MCF 10A (cell line): ENCODE measurements around the gene BCAT1. TPM values are rescaled to one million over a fixed set of nuclear protein-coding genes. Genes with fewer than 3 reads are reported as not detected.

ENCODE experiments used
- BruUV-seq: library from RNA; stranded (reverse); fragments of 400-500 nt; replicated peaks from 2 replicates; lab custom pipeline; 2021; lab: Mats Ljungman, UMichigan
- CTCF ChIA-PET: fragments of 300-600 bp; sonication (Branson Sonifier 250); formaldehyde crosslinking; extraction: SDS; loops from one replicate; lab custom pipeline; 2021; ENCODE audit warnings: antibody characterized with exemption, inconsistent platforms; lab: Yijun Ruan, JAX
- POLR2A ChIA-PET: fragments of 300-600, 350-650 bp; sonication (Branson Sonifier 250); formaldehyde crosslinking; extraction: SDS; loops from one replicate; lab custom pipeline; 2020; ENCODE audit warnings: antibody characterized with exemption, inconsistent platforms; lab: Yijun Ruan, JAX
- DNase-seq: peaks from one replicate; pipeline ENCODE4 v3.0.0-alpha.2; 2018; ENCODE audit not compliant: unreplicated experiment
- H3K27ac Mint-ChIP-seq: one replicate; pipeline ENCODE4 v1.8.0; 2022; ENCODE audit warnings: mild to moderate bottlenecking, low read depth, mixed read lengths; ENCODE audit not compliant: unreplicated experiment
- H3K27me3 Mint-ChIP-seq: one replicate; pipeline ENCODE4 v1.8.0; 2022; ENCODE audit warnings: mixed read lengths; ENCODE audit not compliant: insufficient read depth, unreplicated experiment
- H3K36me3 Mint-ChIP-seq: one replicate; pipeline ENCODE4 v1.8.0; 2022; ENCODE audit warnings: mild to moderate bottlenecking, moderate library complexity, mixed read lengths; ENCODE audit not compliant: insufficient read depth, unreplicated experiment
- H3K4me1 Mint-ChIP-seq: one replicate; pipeline ENCODE4 v1.8.0; 2022; ENCODE audit warnings: mixed read lengths; ENCODE audit not compliant: insufficient read depth, unreplicated experiment
- H3K4me3 Mint-ChIP-seq: one replicate; pipeline ENCODE4 v1.8.0; 2022; ENCODE audit warnings: mild to moderate bottlenecking, moderate library complexity, mixed read lengths; ENCODE audit not compliant: unreplicated experiment
- H3K9me3 Mint-ChIP-seq: one replicate; pipeline ENCODE4 v1.8.0; 2022; ENCODE audit warnings: mixed read lengths; ENCODE audit not compliant: unreplicated experiment
- intact Hi-C: fragments of 100-400 bp; cut with micrococcal nuclease; formaldehyde crosslinking; loops from 2 replicates; pipeline ENCODE4 v1.14.1; 2022
- total RNA-seq: library from RNA; stranded (reverse); gene quantifications from 2 replicates; pipeline ENCODE4 v1.2.3, GENCODE V29; 2022
- TF ChIP-seq, protein P1 (sequence below): fragments of 200-600 bp; IDR thresholded peaks from one replicate; pipeline ENCODE4 v1.8.0; 2022; ENCODE audit warnings: antibody characterized with exemption, mild to moderate bottlenecking; ENCODE audit not compliant: unreplicated experiment

Gene BCAT1
- total RNA-seq, 1 experiment from 2014 or later: 0.12 TPM

DNA sequence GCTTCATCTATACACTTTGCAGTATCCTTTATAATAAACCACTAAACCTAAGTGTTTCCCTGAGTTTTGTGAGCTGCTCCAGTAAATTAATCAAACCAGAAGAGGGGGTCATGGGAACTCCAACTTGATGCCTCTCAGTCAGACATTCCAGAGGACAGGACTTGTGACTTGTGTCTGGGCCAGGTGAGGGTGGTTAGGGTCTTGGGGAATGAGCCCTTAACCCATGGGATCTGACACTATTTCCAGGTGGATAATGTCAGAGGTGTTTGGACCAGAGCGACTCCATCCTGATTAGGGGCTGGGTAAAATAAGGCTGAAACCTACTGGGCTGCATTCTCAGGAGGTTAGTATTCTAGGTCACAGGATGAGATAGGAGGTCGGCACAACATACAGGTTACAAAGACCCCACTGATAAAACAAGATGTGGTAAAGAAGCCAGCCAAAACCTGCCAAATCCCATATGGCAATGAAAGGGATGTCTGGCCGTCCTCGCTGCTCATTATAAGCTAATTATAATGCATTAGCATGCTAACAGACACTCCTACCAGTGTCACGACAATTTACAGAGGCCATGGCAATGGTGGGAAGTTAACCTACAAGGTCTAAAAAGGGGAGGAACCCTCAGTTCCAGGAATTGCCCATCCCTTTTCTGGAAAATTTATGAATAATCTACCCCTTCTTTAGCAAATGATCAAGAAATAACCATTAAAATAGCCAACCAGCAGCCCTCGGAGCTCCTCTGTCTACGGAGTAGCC is 58.7 kb downstream of the BCAT1 start:
- H3K27ac Mint-ChIP-seq: no peak overlapping the region

DNA sequence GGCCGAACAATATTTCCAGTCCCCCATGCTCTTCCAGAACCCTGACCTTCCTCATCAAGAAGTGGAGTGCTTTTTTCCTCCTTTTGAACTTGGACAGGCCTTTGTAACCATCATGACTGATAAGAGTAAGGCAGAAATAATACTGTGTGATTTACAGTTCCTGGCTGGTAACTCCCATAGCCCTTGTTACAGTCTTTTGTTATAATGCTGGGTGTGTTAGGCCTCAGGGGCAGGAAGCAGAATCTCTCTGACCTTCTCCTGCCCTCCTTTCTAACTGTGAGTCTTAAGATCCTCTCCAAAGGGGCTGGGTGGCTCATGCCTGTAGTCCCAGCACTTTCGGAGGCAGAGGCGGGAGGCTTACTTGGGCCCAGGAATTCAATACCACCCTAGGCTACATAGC is 59.5 kb downstream of the BCAT1 start:
- intact Hi-C loops: no loop called here
- H3K36me3 Mint-ChIP-seq: peaks cover 5% of the 10 kb centered on the region
- H3K27ac Mint-ChIP-seq: no peak overlapping the region
- H3K27me3 Mint-ChIP-seq: no peaks in the 10 kb centered on the region
- ChIA-PET CTCF (no interaction called here), POLR2A (no interaction called here)
- no TSS peak for BruUV-seq
- TF ChIP-seq, protein P1, sequence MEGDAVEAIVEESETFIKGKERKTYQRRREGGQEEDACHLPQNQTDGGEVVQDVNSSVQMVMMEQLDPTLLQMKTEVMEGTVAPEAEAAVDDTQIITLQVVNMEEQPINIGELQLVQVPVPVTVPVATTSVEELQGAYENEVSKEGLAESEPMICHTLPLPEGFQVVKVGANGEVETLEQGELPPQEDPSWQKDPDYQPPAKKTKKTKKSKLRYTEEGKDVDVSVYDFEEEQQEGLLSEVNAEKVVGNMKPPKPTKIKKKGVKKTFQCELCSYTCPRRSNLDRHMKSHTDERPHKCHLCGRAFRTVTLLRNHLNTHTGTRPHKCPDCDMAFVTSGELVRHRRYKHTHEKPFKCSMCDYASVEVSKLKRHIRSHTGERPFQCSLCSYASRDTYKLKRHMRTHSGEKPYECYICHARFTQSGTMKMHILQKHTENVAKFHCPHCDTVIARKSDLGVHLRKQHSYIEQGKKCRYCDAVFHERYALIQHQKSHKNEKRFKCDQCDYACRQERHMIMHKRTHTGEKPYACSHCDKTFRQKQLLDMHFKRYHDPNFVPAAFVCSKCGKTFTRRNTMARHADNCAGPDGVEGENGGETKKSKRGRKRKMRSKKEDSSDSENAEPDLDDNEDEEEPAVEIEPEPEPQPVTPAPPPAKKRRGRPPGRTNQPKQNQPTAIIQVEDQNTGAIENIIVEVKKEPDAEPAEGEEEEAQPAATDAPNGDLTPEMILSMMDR: no peak
- no peaks in the 10 kb centered on the region for H3K4me1 Mint-ChIP-seq
- no peak overlapping the region for H3K4me3 Mint-ChIP-seq
- H3K9me3 Mint-ChIP-seq: no peaks in the 10 kb centered on the region
- DNase-seq: no peak

More for the DNA sequence above, 58.7 kb downstream of the BCAT1 start:
- no TSS peak for BruUV-seq
- Mint-ChIP-seq H3K4me3 (no peak overlapping the region), H3K4me1 (no peaks in the 10 kb centered on the region), H3K36me3 (peaks cover 5% of the 10 kb centered on the region), H3K9me3 (no peaks in the 10 kb centered on the region), H3K27me3 (no peaks in the 10 kb centered on the region)
- TF ChIP-seq, protein P1: no peak
- ChIA-PET POLR2A (no interaction called here), CTCF (no interaction called here)
- DNase-seq: no peak
- intact Hi-C loops: no loop called here

DNA sequence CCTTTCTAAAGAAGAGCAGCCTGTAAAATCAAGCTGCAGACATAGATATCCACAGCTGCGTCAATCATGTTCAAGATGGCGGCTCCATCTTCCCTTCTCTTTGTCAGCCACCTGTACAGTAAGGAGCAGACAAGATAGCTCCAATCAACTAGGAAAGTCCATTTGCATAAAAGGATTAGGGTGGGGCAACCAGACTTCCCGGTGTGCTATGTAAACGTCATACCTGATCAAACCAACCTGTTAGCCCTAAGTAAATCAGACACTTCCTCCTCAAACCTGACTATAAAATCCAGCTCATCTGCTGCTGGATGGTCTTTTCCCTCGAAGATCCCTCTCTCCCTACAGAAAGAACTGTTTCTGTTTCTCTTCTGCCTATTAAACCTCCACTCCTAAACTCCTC is 60.1 kb downstream of the BCAT1 start:
- Mint-ChIP-seq H3K4me3 (no peak overlapping the region), H3K36me3 (peaks cover 5% of the 10 kb centered on the region), H3K9me3 (no peaks in the 10 kb centered on the region), H3K27ac (no peak overlapping the region), H3K4me1 (no peaks in the 10 kb centered on the region), H3K27me3 (no peaks in the 10 kb centered on the region)
- intact Hi-C loops: no loop called here
- no TSS peak for BruUV-seq
- no peak for DNase-seq
- ChIA-PET POLR2A (no interaction called here), CTCF (no interaction called here)
- TF ChIP-seq, protein P1: no peak

DNA sequence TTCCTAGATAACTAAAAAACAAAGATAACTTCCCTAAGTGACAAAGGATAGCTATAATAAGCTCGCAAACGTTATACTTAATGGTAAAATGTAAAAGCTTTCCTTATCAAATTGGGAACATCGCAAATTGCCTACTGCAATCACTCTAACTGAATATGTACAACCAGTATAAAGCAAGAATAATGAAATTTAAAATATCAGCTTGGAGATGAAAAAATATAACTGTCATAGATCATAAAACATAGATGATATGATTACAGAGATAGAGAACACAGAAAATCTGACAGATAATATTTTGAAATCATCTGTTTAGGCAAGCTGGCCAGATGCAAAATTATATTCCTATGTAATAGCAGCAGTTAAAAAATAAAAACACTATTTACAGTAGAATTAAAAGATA is 64.0 kb downstream of the BCAT1 start:
- H3K27ac Mint-ChIP-seq: no peak overlapping the region
- intact Hi-C loops: no loop called here

More for the DNA sequence above, 64.0 kb downstream of the BCAT1 start:
- ChIA-PET CTCF (no interaction called here), POLR2A (no interaction called here)
- no TSS peak for BruUV-seq
- TF ChIP-seq, protein P1: no peak
- Mint-ChIP-seq H3K4me3 (no peak overlapping the region), H3K9me3 (no peaks in the 10 kb centered on the region), H3K27me3 (no peaks in the 10 kb centered on the region), H3K4me1 (no peaks in the 10 kb centered on the region), H3K36me3 (peaks cover 5% of the 10 kb centered on the region)
- DNase-seq: no peak
